ENCODE results near the gene SOCS6. TPM values are rescaled to one million over a fixed set of nuclear protein-coding genes. Genes with fewer than 3 reads are reported as not detected.
A peak's percentile ranks its signal among the peaks of the same experiment; 100 is the strongest.

Gene SOCS6
- total RNA-seq, 1 donor from 2014 or later: 21.2 TPM

DNA sequence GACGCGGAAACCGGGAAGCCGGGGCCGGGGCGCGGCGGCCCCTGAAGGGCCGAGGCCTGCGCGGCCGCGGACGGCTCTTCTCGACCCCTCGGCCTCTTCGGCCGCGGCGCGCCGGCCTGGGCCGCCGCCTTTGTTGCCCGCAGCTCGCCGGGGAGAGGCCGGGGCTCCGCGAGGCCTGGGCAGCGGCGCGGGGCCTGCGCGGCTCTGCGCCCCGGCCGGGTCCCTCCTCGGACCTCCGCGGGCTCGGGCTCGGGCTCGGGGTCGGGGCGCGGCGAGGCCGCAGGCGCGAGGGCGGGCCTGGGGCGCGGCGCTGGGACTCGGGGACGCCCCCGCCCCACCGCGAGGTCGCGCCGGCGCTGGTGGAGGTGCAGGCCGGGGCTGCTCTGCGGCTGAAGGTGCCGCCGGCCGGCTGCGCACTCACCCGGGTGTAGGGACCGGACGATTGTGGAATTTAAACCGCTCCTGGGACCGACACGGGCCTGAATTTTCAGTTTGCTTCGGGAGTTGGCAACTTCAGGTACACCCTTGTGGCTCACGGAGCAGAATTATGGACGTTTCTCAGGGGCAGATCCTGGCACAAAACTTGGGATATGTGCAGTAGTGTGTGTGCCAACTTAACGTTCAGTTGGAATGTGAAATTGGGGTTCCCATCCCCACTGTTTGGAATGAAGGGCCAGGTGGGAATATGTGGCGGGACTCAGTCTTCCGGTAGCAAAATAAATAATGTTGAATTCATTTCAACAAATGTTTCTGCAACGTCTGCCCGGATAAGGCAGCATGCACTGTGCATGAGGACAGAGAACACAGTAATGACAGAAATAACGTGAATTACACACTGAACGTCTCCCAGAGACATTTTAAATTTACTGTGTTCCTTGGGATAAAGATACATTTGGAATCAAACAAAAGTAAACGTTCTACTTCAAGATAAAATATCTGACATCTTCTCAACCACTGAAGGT, 787 bp downstream of the SOCS6 start:
- peak; percentile 44 for ATAC-seq

DNA sequence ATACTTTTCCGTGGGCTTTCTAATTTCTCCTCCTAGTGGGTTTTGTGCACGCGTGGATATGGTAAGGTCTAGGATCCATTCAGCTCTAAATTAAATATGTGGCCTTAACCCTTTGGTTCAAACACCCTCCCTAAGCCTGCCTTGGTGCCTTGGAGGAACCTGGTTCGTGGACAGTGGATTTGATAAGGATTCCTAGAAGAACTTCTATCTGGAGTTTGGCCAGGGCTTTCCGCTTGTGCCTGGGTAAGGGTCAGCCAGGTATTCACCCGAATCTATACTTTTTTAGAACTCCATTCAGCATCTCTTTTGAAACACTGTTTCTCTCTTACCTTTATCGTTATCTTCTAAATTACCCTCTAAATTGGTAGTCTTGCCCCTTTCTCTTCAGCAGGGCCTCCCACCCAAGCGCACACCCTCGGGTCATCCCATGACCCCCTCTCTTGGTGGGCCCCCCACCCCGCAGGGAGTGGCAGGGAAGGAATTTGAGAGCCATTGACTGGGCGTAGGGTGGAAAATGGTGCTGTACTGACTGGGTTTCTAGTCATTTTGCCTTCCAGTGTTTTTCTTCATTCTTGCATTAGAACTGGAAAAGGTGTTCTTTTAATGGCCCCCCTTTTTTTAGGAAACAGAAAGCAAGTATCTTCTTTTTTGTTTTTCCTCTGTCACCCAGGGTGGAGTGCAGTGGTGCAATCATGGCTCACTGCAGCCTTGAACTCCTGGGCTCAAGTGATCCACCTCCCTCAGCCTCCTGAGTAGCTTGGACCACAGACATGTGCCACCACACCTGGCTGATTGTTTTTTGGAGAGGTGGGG, 1.8 kb downstream of the SOCS6 start:
- ATAC-seq: no peak

DNA sequence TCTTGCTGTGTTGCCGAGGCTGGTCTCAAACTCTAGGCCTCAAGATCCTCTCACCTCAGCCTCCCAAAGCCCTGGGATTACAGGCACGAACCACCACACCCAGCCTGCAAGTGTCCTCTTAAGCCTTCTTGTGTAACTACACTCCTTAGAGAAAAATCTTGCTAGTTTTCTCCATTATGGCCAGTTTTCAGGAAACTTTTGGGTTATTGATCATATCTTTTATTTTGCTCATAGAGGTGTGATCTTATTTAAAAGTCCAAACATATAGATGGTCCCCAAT, 2.4 kb downstream of the SOCS6 start:
- ATAC-seq: no peak

DNA sequence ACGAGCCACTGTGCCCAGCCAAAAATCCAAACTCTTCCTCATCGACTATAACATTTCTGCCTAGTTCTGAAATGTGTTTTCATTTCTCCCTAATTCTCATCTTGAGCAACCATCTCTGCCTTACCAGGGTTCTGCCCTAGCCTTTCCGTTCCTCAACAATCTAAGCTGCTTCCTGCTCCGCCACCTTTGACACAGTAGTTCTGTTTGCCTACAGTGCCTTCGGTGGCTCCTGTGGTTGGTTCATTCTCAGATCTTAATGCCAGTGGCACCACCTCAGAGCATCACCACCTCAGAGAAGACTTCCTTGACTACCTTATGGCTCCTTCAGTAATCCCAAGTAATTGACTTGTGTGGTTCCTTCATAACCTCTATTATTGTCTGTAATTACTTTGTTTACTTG, 3.8 kb downstream of the SOCS6 start:
- ATAC-seq: peak; percentile 35

DNA sequence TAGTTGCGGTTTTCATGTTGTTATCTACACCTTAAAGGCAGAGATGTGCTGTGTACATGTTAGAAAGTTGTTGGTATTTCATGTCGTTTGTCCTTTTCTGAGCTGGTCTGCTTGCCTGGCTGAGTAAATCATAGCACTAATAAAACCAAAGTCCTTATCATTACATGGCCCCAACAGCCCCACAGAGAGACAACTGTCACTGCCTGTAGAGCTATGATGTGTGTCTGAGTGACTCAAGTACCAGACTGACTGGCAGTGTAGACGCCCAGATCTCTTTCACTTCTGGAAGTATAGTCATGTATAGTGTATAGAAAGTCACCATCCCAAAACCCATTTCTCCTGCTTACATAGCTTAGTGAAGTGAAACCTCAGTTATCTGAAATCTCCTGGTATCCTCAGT, 4.3 kb downstream of the SOCS6 start:
- ATAC-seq: peak; percentile 75

DNA sequence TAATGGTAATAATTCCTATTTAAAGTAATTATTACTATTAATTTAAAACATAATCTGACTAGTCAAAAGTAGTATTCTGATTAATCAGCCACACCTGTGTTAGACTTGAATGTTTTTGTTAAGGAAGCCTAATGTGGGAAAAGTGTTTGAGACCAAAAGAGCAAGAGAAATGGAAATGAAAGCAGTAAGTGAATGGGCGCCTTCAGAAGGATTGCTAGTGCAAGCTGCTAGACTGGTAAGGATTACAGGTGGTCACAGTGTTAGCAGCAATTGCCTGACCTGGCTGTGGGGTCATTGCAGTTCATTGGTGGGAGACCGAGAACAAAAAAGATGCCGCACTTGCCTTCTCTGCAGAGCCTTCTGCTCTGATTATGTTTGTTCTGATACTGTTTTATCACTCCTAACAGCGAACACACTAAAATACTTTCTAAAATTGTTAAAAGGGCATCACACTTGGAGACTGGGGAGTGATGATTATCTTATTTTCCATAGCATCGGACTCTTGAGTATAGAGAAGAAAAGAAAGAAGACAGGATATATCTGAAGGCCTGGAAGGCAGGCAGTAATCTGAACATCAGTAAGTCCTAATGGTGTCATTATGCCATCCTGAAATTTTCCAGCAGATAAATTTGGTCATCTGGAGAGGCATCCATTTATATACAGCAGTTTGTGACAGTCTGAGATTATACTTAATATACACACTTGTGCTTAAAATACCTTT, 5.8 kb downstream of the SOCS6 start:
- ATAC-seq: no peak

DNA sequence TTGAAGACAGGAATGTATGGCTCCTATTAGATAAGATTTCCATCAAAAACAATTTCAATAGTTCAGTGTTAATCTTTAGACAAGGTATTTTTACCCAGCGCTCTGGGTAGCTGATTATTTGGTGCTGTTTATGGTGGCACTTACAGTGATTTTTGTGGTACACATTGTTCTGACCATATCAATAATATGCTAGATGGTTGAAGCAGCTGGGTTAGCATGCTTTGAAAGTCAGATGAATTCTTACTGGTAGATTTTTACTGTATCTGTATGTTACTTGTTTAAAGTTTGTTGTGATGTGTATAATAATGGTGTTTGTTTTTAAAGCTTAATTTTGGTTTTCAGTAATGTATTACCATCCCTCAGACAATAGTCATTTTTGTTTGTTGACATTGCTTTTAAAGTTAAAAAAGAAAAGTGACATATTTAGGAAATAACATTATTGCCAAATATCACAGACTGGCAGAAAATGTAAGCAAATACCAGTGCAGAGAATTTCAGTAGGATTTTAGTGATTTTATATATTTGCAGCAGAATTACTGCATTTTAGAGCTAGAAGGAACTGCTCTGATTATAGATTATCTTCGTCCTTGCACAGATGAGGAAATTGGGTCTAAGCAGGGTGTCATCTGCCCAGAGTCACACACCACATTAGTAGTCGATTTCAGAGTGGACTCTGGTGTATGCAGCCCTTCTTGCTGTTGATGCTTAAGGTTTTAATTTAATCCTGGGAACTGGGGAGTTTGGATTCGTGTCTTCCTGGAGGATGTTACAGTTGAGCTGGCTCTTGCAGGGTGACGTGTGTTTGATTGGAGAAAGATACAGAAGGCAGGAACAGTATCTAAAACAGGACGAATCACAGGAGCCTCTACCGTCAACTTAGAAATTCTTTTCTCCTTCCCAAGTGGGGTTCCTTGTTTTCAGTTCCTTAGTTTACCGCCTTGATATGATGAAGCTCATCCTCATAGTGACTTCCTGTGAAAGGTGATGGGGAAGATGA, 6.6 kb downstream of the SOCS6 start:
- ATAC-seq: no peak

DNA sequence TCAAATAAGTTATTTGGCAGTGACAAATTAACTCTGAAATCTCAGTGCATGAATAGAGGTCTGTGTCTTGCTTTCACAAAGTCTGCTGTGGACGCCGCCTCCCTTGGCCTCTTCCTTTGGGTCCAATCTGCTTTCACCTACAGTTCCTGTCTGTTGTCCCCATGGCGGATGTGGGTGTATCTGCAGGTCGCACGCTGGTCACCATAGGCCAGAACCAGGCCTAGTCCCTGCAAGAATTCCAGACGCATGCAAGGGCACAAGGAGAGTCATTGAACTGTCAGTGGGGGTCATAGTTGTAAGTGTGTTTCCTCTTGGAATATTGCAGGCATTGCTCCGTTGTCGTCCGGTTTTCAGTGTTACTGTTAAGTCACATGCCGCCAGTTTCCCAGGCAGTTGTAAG, 7.4 kb downstream of the SOCS6 start:
- no peak for ATAC-seq

DNA sequence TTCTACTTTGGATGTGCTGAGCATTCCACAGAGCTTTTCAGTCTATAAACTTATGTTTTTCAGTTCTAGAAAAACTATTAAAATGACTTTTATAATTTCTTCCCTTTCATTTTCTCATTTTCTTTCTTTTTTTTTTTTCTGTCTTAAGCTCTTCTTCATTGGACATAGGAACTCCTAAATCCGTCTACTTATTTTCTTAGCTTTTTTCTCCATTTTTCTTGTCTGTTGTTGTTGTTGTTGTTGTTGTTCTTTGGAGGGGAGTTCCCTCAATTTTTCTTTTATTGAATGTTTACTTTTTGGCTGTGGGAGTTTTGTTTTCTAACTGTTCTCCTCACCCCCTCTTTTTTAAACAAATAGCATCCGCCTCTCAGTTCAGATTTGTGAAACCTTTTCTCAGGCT, 7.9 kb downstream of the SOCS6 start:
- no peak for ATAC-seq

DNA sequence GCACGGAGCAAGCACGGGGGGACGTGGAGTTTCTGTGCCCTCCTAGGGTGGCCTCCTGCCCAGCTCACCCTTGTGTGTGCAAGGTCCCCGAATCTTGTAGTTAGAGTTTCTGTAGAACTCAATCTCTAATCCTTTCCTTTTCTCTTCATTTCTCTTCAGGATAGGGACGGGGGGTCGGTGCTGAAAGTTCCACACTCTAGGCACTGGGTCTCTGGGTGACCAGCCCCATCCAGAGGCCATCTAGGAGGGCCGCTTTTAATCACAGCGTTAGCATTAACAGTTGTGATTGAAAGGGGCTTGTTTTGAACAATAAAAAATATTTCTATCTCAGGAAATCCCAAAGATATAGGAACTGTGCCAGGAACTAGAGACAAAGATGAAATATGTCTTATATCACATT, 10.5 kb downstream of the SOCS6 start:
- ATAC-seq: no peak

DNA sequence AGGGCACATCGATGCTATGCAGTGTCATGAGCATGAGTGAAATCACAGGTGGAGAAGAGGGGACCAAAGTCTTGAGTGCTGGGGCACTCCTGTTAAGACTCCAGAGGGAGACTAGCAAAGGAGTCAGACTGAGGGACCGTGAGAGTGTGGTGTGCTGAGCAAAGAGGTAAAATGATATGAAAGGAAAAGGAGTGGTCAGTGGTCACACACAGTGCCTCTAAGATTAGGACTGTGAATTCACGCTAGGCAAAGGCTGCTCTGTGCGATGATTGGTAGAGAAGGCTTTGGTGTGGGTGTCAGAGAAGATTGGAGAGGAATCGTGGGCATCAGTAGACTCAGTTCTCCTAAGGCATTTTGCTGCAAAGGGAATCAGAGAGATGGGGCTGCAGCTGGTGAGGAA, 12.8 kb downstream of the SOCS6 start:
- no peak for ATAC-seq

DNA sequence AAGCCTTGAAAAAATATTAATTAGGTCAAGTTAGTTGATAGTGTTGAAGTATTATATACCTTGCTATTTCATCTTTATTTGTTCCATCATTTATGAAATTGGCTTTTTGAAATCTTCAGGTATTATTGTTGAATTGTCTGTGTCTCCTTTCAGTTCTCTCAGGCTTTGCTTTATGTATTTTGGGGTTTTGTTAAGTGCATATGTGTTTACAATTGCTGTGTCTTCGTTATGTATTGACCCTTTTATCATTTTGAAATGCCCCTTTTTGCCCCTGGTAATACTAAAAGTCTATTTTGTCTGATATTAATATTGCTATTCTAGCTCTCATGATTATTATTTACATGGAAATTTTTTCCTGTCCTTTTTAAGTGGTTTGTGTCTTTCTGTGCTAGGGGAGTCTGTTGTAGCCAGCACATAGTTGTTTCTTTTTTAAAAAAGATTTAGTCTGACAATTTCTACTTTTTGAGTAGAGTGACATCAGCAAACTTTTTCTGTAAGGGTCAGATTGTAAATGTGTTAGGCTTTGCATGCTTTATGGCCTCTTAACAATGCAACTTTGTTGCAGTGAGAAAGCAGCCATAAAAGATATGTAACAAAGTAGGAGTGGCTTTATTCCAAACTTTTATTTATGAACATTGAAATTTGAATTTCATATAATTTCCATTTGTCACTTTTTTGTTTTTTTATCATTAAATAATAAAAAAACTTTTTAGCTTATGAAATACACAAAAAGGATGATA, 19.9 kb downstream of the SOCS6 start:
- no peak for ATAC-seq

DNA sequence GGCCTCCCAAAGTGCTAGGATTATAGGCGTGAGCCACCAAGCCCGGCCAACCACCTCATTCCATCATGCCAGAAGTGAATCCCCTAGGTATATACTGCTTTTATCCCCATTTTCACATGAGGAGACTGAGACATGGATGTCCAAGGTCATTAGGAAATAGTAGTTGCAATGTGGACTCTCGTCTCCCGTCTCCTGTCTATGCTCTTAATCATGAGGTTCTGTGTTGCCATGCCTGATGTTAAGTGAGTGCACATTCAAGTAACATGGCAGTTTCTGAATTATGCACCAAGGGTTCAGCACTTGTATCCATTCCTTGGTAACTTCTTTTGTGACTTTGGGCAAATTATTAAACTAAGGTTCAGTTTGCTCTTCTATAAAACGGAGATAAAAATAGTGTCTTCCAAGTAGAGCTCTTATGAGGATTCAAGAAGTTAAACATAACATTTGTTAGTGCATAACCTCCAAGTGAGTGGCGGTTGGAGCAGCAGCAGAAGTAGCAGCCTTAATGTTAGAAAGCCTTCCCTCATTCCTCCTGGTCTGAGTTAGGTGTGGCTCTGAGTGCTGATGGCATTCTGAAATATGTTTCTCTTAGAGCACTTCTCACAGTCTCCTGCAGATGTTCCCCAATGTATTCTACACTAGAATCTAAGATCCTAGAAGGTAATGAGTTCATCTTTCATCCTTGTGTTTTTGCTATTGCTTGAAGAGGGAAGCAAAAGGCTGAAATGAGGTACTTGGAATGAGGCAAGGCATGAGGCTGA, 21.9 kb downstream of the SOCS6 start:
- ATAC-seq: no peak

DNA sequence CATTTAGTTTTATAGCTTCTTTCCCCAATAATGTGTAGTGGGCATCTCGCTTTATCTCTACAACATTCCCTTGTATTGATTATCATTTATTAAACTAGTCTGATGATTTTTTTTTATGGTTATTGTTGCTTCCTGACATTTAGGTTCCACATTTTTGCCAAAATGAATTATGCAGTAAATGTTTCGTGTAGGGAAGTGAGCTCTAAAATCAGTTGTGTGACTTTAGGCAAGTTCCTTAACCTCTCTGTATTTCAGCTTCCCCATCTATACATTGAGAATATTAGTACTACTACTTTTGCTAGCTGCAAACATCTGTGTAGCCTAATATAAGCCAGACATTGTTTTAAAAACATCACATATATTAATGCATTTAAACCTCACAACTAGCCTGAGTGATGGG, 22.9 kb downstream of the SOCS6 start:
- ATAC-seq: no peak

DNA sequence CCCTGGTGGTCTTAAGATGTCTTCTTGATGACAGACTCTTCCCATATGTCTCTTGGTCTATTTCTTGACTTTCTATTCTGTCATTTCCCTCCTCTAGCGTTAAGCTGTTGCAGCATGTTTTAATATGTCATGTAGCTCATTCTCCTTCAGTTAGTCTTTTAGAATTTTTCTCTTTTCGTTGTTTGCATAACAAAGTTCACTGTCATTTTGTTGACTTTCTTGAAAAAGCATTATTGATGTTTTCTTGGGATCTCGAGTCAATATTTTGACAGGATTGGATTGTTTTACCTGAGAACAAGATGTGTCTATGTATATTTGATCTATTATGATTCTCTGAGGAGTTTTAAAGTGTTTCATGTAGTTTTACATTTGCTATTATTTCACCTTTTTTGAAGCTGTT, 24.8 kb downstream of the SOCS6 start:
- no peak for ATAC-seq

DNA sequence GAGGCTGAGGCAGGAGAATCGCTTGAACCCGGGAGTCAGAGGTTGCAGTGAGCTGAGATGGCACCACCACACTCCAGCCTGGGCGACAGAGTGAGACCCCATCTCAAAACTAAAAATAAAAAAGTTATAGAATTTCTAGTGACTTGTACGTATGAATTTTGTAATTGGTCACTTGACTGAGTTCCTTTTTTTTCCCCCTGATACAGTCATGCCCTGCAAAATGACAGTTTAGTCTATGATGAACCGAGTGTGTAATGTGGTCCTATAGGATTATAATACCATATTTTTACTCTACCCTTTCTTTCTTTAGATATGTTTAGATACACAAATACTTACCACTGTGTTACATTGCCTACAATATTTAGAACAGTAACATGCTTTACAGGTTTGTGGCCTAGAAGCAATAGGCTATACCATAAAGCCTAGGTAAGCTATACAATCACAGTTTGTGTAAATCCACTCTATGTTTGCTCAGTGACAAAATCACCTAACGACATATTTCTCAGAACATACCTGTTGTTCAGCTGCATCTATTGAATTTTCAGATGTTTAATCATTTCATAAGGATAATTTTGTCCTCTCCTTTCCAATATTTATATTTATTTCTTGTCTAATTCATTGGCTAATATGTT, 25.4 kb downstream of the SOCS6 start:
- ATAC-seq: peak; percentile 72

DNA sequence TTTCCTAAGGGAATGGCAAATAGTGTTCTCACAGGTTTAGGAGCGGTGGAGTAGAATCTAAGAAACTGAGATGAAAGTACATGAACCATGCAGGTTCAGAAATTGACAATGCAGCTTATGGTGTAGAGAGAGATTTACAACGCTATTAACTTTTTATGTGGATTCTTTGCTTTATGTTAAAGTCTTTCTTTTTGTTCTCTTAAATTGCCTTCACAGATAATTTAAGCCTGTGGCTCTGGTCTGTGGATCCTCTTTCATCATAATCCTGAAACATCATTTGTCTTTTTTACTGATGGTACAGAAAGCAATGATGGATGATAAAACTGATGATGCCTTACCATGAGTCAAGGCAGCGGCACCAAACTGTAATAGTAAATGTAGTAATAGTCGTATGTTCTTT, 30.3 kb downstream of the SOCS6 start:
- ATAC-seq: no peak

DNA sequence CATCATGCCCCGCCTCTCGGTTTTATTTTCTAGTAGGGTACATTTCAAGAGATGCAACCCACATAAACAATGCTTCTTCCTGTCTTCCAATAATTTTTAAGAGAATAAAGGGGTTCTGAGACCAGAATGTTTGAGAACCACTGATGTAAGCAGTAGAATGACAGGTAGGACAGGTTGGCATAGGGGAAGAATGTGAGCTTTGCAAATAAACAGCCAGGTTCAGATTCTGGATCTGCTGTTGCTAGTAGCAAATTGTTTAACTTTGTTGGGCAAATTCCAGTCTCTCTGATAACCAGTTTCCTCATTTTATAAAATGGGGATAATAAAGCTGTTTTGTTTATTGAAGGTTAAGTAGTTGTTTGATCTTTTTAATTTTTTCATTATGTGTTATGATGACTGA, 32.8 kb downstream of the SOCS6 start:
- peak; percentile 38 for ATAC-seq

DNA sequence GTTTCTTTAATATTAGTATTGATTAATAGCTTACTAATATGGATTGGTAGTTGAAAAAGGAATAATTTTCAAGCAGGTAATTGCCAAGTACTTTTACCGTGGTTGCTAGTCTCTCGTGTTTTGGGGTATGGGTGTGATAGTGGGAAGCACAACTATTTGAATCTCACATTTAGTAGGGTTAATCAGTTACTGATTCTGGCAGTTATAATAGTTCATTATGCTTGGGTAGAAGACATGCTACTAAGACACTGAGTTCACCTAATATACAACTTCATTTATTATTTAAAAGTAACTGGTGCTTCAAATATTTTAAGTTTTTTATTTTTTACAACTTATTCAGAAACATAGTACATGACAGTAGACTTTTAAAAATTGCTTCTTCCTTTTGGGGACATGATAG, 33.5 kb downstream of the SOCS6 start:
- no peak for ATAC-seq

DNA sequence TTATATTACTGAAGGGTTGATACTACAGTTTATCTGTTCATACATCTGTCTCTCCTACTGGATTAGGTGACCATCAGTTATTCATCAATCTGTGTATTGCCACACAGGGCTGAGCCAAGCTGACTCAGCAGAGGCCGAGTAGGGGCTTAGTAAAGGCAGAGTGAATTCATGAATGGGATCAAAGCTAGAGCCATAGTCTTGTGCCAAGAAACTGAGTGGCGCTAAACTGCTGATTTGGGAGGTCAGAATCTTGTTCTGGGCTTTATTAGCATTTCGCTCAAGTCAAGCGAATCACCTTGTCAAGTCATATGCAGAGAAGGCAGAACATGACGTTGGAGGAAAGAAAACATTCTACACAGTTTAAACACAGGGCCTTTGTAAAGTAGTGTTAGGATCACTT, 34.1 kb downstream of the SOCS6 start:
- ATAC-seq: peak; percentile 96
